ENCODE measurements around the gene BHLHE40. TPM values are rescaled to one million over a fixed set of nuclear protein-coding genes. Genes with fewer than 3 reads are reported as not detected.

Gene BHLHE40
- polyA plus RNA-seq, 1 of the 3 experiments (the other 2 are of a cell fraction), result 62.2 TPM

- TF ChIP-seq JUND (IDR thresholded peaks at IDR 0.05) (no peak), RCOR1 (IDR thresholded peaks at IDR 0.05; ENCODE audit: low read length) (no peak), NRF1 (IDR thresholded peaks at IDR 0.05; ENCODE audit: low read depth, low read length) (no peak), FOXJ3 (CRISPR knock-in tag; IDR thresholded peaks at IDR 0.05) (no peak), TAF1 (IDR thresholded peaks at IDR 0.05; ENCODE audit: borderline replicate concordance, low read depth, low read length) (no peak), MAX (IDR thresholded peaks at IDR 0.05; ENCODE audit: low read depth) (no peak), TCF12 (IDR thresholded peaks at IDR 0.05) (no peak), FOXM1 (IDR thresholded peaks at IDR 0.05; ENCODE audit: low read depth) (no peak), ELF1 (IDR thresholded peaks at IDR 0.05) (no peak), FOSL2 (IDR thresholded peaks at IDR 0.05; ENCODE audit: borderline replicate concordance, low read depth) (no peak), EP300 (IDR thresholded peaks at IDR 0.05; ENCODE audit: borderline replicate concordance in 1 of 2, low read depth in 1 of 2, low read length in 1 of 2) (no peak), MXI1 (IDR thresholded peaks at IDR 0.05; ENCODE audit: low read depth, low read length) (no peak), POLR2AphosphoS5 (IDR thresholded peaks at IDR 0.05; ENCODE audit: low read depth, low read length) (no peak), CHD2 (IDR thresholded peaks at IDR 0.05; ENCODE audit: low read length, partially characterized antibody) (no peak), YY1 (IDR thresholded peaks at IDR 0.05; ENCODE audit: low read depth) (no peak), RAD21 (IDR thresholded peaks at IDR 0.05; ENCODE audit: low read length) (no peak), TEAD4 (IDR thresholded peaks at IDR 0.05; ENCODE audit: borderline replicate concordance, insufficient read depth) (no peak)
- TF ChIP-seq, protein P1, sequence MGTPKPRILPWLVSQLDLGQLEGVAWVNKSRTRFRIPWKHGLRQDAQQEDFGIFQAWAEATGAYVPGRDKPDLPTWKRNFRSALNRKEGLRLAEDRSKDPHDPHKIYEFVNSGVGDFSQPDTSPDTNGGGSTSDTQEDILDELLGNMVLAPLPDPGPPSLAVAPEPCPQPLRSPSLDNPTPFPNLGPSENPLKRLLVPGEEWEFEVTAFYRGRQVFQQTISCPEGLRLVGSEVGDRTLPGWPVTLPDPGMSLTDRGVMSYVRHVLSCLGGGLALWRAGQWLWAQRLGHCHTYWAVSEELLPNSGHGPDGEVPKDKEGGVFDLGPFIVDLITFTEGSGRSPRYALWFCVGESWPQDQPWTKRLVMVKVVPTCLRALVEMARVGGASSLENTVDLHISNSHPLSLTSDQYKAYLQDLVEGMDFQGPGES (IDR thresholded peaks at IDR 0.05; ENCODE audit: low read depth, low read length), result no peak
- TF ChIP-seq, protein P2, sequence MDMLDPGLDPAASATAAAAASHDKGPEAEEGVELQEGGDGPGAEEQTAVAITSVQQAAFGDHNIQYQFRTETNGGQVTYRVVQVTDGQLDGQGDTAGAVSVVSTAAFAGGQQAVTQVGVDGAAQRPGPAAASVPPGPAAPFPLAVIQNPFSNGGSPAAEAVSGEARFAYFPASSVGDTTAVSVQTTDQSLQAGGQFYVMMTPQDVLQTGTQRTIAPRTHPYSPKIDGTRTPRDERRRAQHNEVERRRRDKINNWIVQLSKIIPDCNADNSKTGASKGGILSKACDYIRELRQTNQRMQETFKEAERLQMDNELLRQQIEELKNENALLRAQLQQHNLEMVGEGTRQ (IDR thresholded peaks at IDR 0.05; ENCODE audit: borderline replicate concordance, low read depth, low read length), result no peak
- whole genome bisulfite sequencing (ENCODE audit: low lambda C conversion rate), result 100% methylated on average over 1 of the region's 1 CpG
- Histone ChIP-seq H4K20me1 (ENCODE audit: insufficient read depth) (no peaks in the 10 kb centered on the region), H3K9me2 (no peaks in the 10 kb centered on the region), H3K9me3 (no peaks in the 10 kb centered on the region), H3K27ac (ENCODE audit: low read depth in 2 of 2, low read length in 1 of 2) (no peak overlapping the region), H3K4me3 (ENCODE audit: low read depth in 2 of 2, low read length in 1 of 2) (no peak overlapping the region), H3K27me3 (ENCODE audit: insufficient read depth) (no peaks in the 10 kb centered on the region), H2AFZ (ENCODE audit: low read depth) (no peak overlapping the region), H3K9ac (no peak overlapping the region), H3K4me2 (no peak overlapping the region), H3K4me1 (ENCODE audit: control insufficient read depth in 1 of 2, insufficient read depth in 2 of 2, low read depth in 1 of 2, low read length in 1 of 2) (no peaks in the 10 kb centered on the region), H3F3A (replicated peaks; ENCODE audit: insufficient read depth) (no peaks in the 10 kb centered on the region), H3K36me3 (replicated peaks in 1 of 2; ENCODE audit: control insufficient read depth in 1 of 2, insufficient read depth in 2 of 2, low read length in 1 of 2) (no peaks in the 10 kb centered on the region), H3K79me2 (ENCODE audit: insufficient read depth) (no peaks in the 10 kb centered on the region)
- POLR2A ChIA-PET, result no interaction called here
- DNase-seq, result no peak
- CTCF ChIA-PET, result no interaction called here
Observed at GRCh38 chr3:4935347-4935746, 43.9 kb upstream of the BHLHE40 start.
